ENCODE results near the gene AGTRAP. TPM values are rescaled to one million over a fixed set of nuclear protein-coding genes. Genes with fewer than 3 reads are reported as not detected.

The AGTRAP gene
- total and polyA plus RNA-seq, 9 of the 15 experiments (the other 6 are each of a cell fraction or from before 2014, with no cell fraction given) = 26.8 to 105 (median 57.5) TPM

GRCh38 chr1:11700601-11701467, 35.1 kb upstream of the AGTRAP start (continued):
- no peak for TF ChIP-seq ZHX1 (conservative IDR thresholded peaks at IDR 0.05; ENCODE audit: low read length)
- no peak for TF ChIP-seq FOXK2 (conservative IDR thresholded peaks at IDR 0.05 in 1 of 2, IDR thresholded peaks at IDR 0.05 in 1 of 2; ENCODE audit: low read depth in 2 of 2)
- 0 out of 2 replicates have a peak, but pooled peaks have one; percentile 6 for TF ChIP-seq TAL1 (IDR thresholded peaks at IDR 0.05)
- TF ChIP-seq ZNF165 (CRISPR knock-in tag; IDR thresholded peaks at IDR 0.05; ENCODE audit: borderline replicate concordance) = no peak
- no peak for TF ChIP-seq E2F4 (CRISPR knock-in tag; IDR thresholded peaks at IDR 0.05; ENCODE audit: low read depth)
- TF ChIP-seq HDAC2 (IDR thresholded peaks at IDR 0.05) = no peak
- no peak for TF ChIP-seq MYC (IDR thresholded peaks at IDR 0.05; ENCODE audit: low read depth, low read length)
- no peak for TF ChIP-seq MYC (CRISPR knock-in tag; IDR thresholded peaks at IDR 0.05; ENCODE audit: borderline replicate concordance, low read depth)
- no peak for TF ChIP-seq ATF4 (CRISPR knock-in tag; IDR thresholded peaks at IDR 0.05)
- no peak for TF ChIP-seq E2F1 (CRISPR knock-in tag; IDR thresholded peaks at IDR 0.05)
- no peak for TF ChIP-seq DMBX1 (CRISPR knock-in tag; IDR thresholded peaks at IDR 0.05; ENCODE audit: borderline replicate concordance)
- TF ChIP-seq ZNF785 (CRISPR knock-in tag; IDR thresholded peaks at IDR 0.05) = no peak
- peak; percentile 49; the same call in 1 of the 2 replicates for TF ChIP-seq ZBTB33 (CRISPR knock-in tag; IDR thresholded peaks at IDR 0.05)
- no peak for TF ChIP-seq PHF20 (IDR thresholded peaks at IDR 0.05; ENCODE audit: partially characterized antibody)
- peak; percentile 21; the same call in 1 of the 2 replicates for TF ChIP-seq MAX (CRISPR knock-in tag; IDR thresholded peaks at IDR 0.05)
- TF ChIP-seq TFAM (CRISPR knock-in tag; conservative IDR thresholded peaks at IDR 0.05) = no peak
- no peak for TF ChIP-seq TAF15 (IDR thresholded peaks at IDR 0.05; ENCODE audit: low read depth, low read length)
- no peak for TF ChIP-seq NRF1 (conservative IDR thresholded peaks at IDR 0.05 in 1 of 2, IDR thresholded peaks at IDR 0.05 in 1 of 2)
